Activated CD4-positive, alpha-beta T cell treated with anti-CD3 and anti-CD28 coated beads for 36 hours (primary cell): ENCODE data around the gene NTRK3. TPM values are rescaled to one million over a fixed set of nuclear protein-coding genes. Genes with fewer than 3 reads are reported as not detected.
"Not testable (repeated sequence)": the region's sequence is repeated elsewhere in the genome, so short reads cannot be mapped to it uniquely, and the experiment has no call there.

Source experiments
- ATAC-seq: fragments of 200-7000 bp; cut with Tn5 transposase; one replicate; pipeline ENCODE4 v1.10.0; 2021; ENCODE audit warnings: mild to moderate bottlenecking, moderate library complexity
- CTCF ChIA-PET: fragments of 350-600 bp; sonication (Branson Sonifier 250); formaldehyde crosslinking; loops from one replicate; lab custom pipeline; 2021; ENCODE audit warnings: antibody characterized with exemption; lab: Charles Lee
- POLR2A ChIA-PET: fragments of 350-600 bp; sonication (Branson Sonifier 250); formaldehyde crosslinking; loops from one replicate; lab custom pipeline; 2021; ENCODE audit warnings: antibody characterized with exemption, inconsistent platforms; lab: Charles Lee
- DNase-seq: peaks from one replicate; pipeline ENCODE4 v3.0.0-alpha.2; 2020
- H3K27ac Mint-ChIP-seq: one replicate; pipeline ENCODE4 v1.8.0; 2021; ENCODE audit warnings: mixed read lengths
- H3K27me3 Mint-ChIP-seq: one replicate; pipeline ENCODE4 v1.8.0; 2021; ENCODE audit warnings: mixed read lengths
- H3K36me3 Mint-ChIP-seq: one replicate; pipeline ENCODE4 v1.8.0; 2021; ENCODE audit warnings: low read depth, mixed read lengths
- H3K4me1 Mint-ChIP-seq: one replicate; pipeline ENCODE4 v1.8.0; 2021; ENCODE audit warnings: mixed read lengths
- H3K4me3 Mint-ChIP-seq: one replicate; pipeline ENCODE4 v1.8.0; 2021; ENCODE audit warnings: mild to moderate bottlenecking, moderate library complexity, mixed read lengths
- H3K9me3 Mint-ChIP-seq: one replicate; pipeline ENCODE4 v1.8.0; 2021; ENCODE audit warnings: low read depth, mixed read lengths
- intact Hi-C, 2 experiments: fragments of 100-400 bp; cut with DNase I in 1 of 2; cut with micrococcal nuclease in 1 of 2; formaldehyde crosslinking; loops; one replicate each; pipeline versions ENCODE4 v1.14.2 to v1.15.1; 2022 to 2024; cut with DNase I, micrococcal nuclease
- total RNA-seq, 2 experiments: library from RNA; stranded (reverse); gene quantifications; one replicate each; pipeline ENCODE4 v1.2.3, GENCODE V29; 2021

The NTRK3 gene
- total RNA-seq, 2 experiments from 2014 or later, result 0.78 to 0.88 TPM

GRCh38 chr15:88042047-88042446 lies 214.5 kb downstream of the NTRK3 start:
- no peak for DNase-seq
- no peak overlapping the region for H3K4me3 Mint-ChIP-seq
- H3K4me1 Mint-ChIP-seq, result no peaks in the 10 kb centered on the region
- no peak for ATAC-seq
- H3K27me3 Mint-ChIP-seq, result peaks cover 3% of the 10 kb centered on the region
- POLR2A ChIA-PET, result no interaction called here
- H3K36me3 Mint-ChIP-seq, result no peaks in the 10 kb centered on the region
- CTCF ChIA-PET, result no interaction called here
- intact Hi-C loops, result no loop called here
- no peak overlapping the region for H3K27ac Mint-ChIP-seq
- H3K9me3 Mint-ChIP-seq, result no peaks in the 10 kb centered on the region

DNA sequence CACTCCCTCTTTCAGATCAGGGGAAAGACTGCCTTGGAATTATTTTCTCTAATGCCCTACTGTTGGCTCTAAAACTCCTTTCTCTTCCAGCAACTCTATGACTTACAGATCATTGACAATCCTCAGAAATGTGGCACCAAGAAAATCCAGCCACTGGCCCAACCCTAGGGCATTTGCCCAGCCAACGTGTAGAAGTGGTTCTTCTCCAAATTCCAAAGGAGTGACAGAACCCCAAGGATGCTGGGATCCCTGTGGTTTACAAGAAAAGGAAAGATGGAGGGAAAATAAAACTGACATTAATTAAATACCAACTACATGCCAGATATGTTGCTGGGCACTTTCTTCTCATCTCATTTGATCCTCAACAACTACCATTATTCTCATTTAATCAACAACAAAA lies 216.0 kb downstream of the NTRK3 start:
- no peaks in the 10 kb centered on the region for H3K36me3 Mint-ChIP-seq
- ATAC-seq (no peak), DNase-seq (no peak)
- H3K27ac Mint-ChIP-seq, result no peak overlapping the region
- peaks cover 16% of the 10 kb centered on the region for H3K27me3 Mint-ChIP-seq
- POLR2A ChIA-PET, result no interaction called here
- H3K4me1 Mint-ChIP-seq, result no peaks in the 10 kb centered on the region
- no peaks in the 10 kb centered on the region for H3K9me3 Mint-ChIP-seq
- no peak overlapping the region for H3K4me3 Mint-ChIP-seq
- intact Hi-C loops, result no loop called here
- CTCF ChIA-PET, result no interaction called here

- no peaks in the 10 kb centered on the region for H3K9me3 Mint-ChIP-seq
- H3K4me3 Mint-ChIP-seq, result no peak overlapping the region
- H3K27ac Mint-ChIP-seq, result no peak overlapping the region
- H3K4me1 Mint-ChIP-seq, result no peaks in the 10 kb centered on the region
- intact Hi-C loops, result no loop called here
- no peak for ATAC-seq
- no peaks in the 10 kb centered on the region for H3K36me3 Mint-ChIP-seq
- POLR2A ChIA-PET, result no interaction called here
- DNase-seq, result no peak
- H3K27me3 Mint-ChIP-seq, result peaks cover 22% of the 10 kb centered on the region
- CTCF ChIA-PET, result no interaction called here
Observed at GRCh38 chr15:88038261-88038660, 218.3 kb downstream of the NTRK3 start.

DNA sequence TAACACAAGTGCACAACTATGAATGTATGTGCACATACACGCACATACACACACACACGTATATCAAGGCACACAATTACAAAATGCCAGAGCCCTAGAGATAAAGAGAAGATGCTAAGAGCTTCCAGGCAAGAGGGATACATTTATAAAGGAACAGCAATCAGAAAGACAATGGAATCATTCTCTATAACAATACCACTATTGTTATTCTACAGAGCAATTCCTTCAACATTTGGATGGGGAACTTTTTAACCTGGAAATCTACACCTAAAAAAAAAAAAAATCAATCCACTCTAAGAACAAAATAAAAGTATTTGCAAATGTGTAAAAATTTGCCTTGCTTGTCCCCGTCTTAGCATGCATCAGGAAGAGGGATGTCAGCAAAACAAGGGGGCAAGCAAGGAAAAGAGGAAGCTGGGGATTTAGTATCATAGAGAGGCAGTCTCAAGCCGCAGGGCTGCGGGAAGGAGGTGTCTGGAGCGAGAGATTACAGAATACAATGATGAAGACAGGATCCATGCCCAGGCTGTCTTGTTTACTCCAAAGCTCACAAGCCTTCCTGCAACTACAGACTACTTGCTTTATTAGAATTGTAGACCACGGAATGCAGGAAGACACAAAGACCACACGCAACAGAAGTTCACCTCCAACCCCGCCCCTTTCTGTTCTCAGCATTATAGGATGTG lies 220.2 kb downstream of the NTRK3 start:
- H3K27ac Mint-ChIP-seq, result no peak overlapping the region
- no peak for DNase-seq
- intact Hi-C loops, result no loop called here
- POLR2A ChIA-PET, result no interaction called here
- H3K4me1 Mint-ChIP-seq, result no peaks in the 10 kb centered on the region
- ATAC-seq, result no peak
- peaks cover 22% of the 10 kb centered on the region for H3K27me3 Mint-ChIP-seq
- H3K36me3 Mint-ChIP-seq, result no peaks in the 10 kb centered on the region
- H3K9me3 Mint-ChIP-seq, result no peaks in the 10 kb centered on the region
- CTCF ChIA-PET, result no interaction called here
- no peak overlapping the region for H3K4me3 Mint-ChIP-seq

DNA sequence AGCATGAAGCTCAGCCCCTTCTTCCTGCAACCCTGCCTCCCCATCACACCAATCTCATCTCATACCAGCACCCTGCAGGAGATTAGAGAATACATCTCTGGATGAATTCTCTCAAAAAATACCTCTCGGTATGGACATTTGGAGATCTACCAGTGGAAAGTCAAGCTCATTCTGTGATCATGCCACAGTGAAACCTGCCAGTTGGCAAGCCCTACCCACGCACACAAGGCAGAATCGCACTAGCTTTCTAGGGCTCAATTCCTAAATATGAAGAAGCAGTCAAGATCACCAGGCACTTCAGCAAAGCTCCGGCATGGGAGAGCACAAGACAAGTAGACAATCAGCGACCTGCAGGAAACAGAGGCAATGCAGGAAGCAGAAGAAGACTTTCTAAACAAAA lies 221.2 kb downstream of the NTRK3 start:
- DNase-seq, result no peak
- Mint-ChIP-seq H3K36me3 (no peaks in the 10 kb centered on the region), H3K27me3 (peaks cover 22% of the 10 kb centered on the region), H3K9me3 (no peaks in the 10 kb centered on the region), H3K4me1 (no peaks in the 10 kb centered on the region), H3K27ac (no peak overlapping the region), H3K4me3 (no peak overlapping the region)
- intact Hi-C loops, result no loop called here
- POLR2A ChIA-PET, result no interaction called here
- ATAC-seq, result no peak
- CTCF ChIA-PET, result no interaction called here

DNA sequence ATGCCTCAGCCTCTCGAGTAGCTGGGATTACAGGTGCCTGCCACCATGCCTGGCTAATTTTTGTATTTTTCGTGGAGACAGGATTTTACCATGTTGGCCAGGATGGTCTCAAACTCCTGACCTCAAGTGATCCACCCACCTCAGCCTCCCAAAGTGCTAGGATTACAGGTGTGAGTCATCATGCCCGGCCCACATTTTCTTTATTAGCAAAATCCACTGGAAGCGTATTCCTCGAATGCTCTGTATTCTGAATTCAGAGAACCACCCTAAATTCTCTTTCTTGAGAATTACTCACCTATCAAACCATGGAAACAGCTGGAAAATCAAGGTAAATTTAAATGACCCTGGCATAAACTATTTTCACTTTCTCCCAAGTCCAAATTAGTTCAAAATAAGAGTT lies 223.1 kb downstream of the NTRK3 start:
- H3K27ac Mint-ChIP-seq, H3K4me3 Mint-ChIP-seq, H3K9me3 Mint-ChIP-seq, DNase-seq, H3K36me3 Mint-ChIP-seq, CTCF ChIA-PET, ATAC-seq, POLR2A ChIA-PET, H3K4me1 Mint-ChIP-seq: not testable (repeated sequence)
- peaks cover 22% of the 10 kb centered on the region for H3K27me3 Mint-ChIP-seq
- intact Hi-C loops, result loop anchor here in 1 of 2 experiments (5.0 kb wide), 1 partner anchor 416 kb away; no protein-coding TSS in a partner anchor

- H3K4me3 Mint-ChIP-seq, result no peak overlapping the region
- H3K9me3 Mint-ChIP-seq, result no peaks in the 10 kb centered on the region
- DNase-seq, result no peak
- CTCF ChIA-PET, result no interaction called here
- intact Hi-C loops, result loop anchor here in 1 of 2 experiments (5.0 kb wide), 1 partner anchor 415 kb away; no protein-coding TSS in a partner anchor
- H3K36me3 Mint-ChIP-seq, result no peaks in the 10 kb centered on the region
- H3K27ac Mint-ChIP-seq, result no peak overlapping the region
- H3K4me1 Mint-ChIP-seq, result no peaks in the 10 kb centered on the region
- POLR2A ChIA-PET, result no interaction called here
- H3K27me3 Mint-ChIP-seq, result peaks cover 22% of the 10 kb centered on the region
- no peak for ATAC-seq
Observed at GRCh38 chr15:88032787-88033186, 223.8 kb downstream of the NTRK3 start.

GRCh38 chr15:88031461-88031860 lies 225.1 kb downstream of the NTRK3 start:
- peaks cover 14% of the 10 kb centered on the region for H3K27me3 Mint-ChIP-seq

GRCh38 chr15:88029696-88030095 lies 226.8 kb downstream of the NTRK3 start:
- POLR2A ChIA-PET, result no interaction called here
- Mint-ChIP-seq H3K27ac (no peak overlapping the region), H3K36me3 (no peaks in the 10 kb centered on the region), H3K4me3 (no peak overlapping the region), H3K4me1 (no peaks in the 10 kb centered on the region), H3K9me3 (no peaks in the 10 kb centered on the region), H3K27me3 (peaks cover 2% of the 10 kb centered on the region)
- DNase-seq, result no peak
- CTCF ChIA-PET, result no interaction called here
- intact Hi-C loops, result loop anchor here in 1 of 2 experiments (5.0 kb wide), 1 partner anchor 412 kb away; no protein-coding TSS in a partner anchor
- no peak for ATAC-seq

More at GRCh38 chr15:88031461-88031860, 225.1 kb downstream of the NTRK3 start:
- CTCF ChIA-PET, result interaction anchor here (0.7 kb wide), 1 partner anchor 228 kb away, joined by 3 read pairs; no protein-coding TSS in a partner anchor
- H3K4me1 Mint-ChIP-seq, result no peaks in the 10 kb centered on the region
- no peak for DNase-seq
- intact Hi-C loops, result loop anchor here in 1 of 2 experiments (5.0 kb wide), 1 partner anchor 414 kb away; no protein-coding TSS in a partner anchor
- no peaks in the 10 kb centered on the region for H3K9me3 Mint-ChIP-seq
- POLR2A ChIA-PET, result no interaction called here
- no peak for ATAC-seq
- H3K36me3 Mint-ChIP-seq, result no peaks in the 10 kb centered on the region
- no peak overlapping the region for H3K4me3 Mint-ChIP-seq
- no peak overlapping the region for H3K27ac Mint-ChIP-seq

DNA sequence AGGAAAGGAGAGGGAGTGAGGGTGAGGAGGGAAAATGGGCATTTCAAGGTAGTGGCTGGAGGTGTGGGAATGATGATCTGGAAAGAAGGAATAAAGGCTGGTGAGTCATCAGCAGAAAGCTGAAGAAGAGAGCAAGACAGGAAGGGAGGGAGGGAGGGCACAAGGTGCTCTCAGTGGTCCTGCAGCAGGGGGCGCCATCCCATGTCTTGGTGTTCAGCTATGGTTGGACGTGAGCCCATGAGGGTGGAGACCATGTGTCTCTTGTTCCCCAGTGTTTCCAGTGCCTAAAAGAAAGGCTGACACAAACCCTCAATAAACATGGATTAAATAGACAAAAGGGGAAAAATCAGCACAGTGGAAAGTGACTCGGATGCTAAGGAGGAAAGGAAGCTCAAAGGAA lies 228.5 kb downstream of the NTRK3 start:
- ATAC-seq (no peak), DNase-seq (peak; percentile 22)
- no peak overlapping the region for H3K27ac Mint-ChIP-seq
- H3K36me3 Mint-ChIP-seq, result no peaks in the 10 kb centered on the region
- no peak overlapping the region for H3K4me3 Mint-ChIP-seq
- no peaks in the 10 kb centered on the region for H3K9me3 Mint-ChIP-seq
- CTCF ChIA-PET, result interaction anchor here (1.0 kb wide), 1 partner anchor 10 kb away, joined by 3 read pairs; no protein-coding TSS in a partner anchor
- intact Hi-C loops, result no loop called here
- no peaks in the 10 kb centered on the region for H3K4me1 Mint-ChIP-seq
- H3K27me3 Mint-ChIP-seq, result no peaks in the 10 kb centered on the region
- POLR2A ChIA-PET, result no interaction called here

DNA sequence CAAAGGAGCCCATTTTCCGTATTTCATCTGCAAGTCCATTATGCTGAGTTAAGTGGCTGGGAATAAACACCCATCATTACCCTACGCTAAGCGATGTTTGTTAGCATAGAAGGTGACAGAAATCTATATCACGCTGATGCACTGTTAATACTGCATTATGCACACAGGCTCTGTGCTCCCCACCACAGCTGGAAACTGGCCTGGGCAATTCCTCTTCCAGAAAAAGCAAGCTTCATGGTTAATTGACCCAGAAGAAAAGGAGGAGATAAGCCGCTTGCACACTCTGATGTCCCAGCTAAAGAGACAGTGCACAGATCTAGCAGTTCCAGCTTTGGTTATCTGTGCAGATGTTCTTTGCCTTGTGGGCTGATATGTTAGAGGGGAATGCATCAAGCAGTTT lies 232.6 kb downstream of the NTRK3 start:
- Mint-ChIP-seq H3K9me3 (no peaks in the 10 kb centered on the region), H3K4me1 (no peaks in the 10 kb centered on the region), H3K27me3 (no peaks in the 10 kb centered on the region), H3K36me3 (no peaks in the 10 kb centered on the region), H3K4me3 (no peak overlapping the region), H3K27ac (no peak overlapping the region)
- CTCF ChIA-PET, result interaction anchor here (0.6 kb wide), 2 partner anchors 10 to 1116 kb away, joined by 3 to 5 read pairs; no protein-coding TSS in a partner anchor
- intact Hi-C loops, result no loop called here
- ATAC-seq, result no peak
- DNase-seq, result no peak
- POLR2A ChIA-PET, result no interaction called here

DNA sequence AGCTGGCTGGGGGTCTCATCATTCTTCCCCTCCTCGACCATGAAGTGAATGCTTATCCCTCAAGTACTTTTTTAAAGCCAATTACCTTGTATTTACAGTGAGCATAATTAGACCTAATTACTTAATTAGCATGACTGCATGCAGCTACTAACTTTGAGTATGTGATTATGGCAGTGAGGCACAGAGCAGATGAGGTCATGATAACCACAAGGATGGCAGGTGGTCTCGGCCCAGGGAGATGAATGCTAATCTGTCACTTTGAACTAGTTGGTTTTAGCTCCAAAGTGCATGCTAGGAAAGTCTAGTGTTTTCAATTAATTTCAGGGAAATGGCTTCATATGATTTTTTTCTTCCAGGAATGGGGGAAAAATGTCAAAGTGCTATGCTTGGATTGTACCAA lies 233.8 kb downstream of the NTRK3 start:
- POLR2A ChIA-PET, result no interaction called here
- Mint-ChIP-seq H3K4me3 (no peak overlapping the region), H3K4me1 (no peaks in the 10 kb centered on the region)

More for the DNA sequence above, 233.8 kb downstream of the NTRK3 start:
- DNase-seq (no peak), ATAC-seq (no peak)
- no peaks in the 10 kb centered on the region for H3K9me3 Mint-ChIP-seq
- intact Hi-C loops, result no loop called here
- no peaks in the 10 kb centered on the region for H3K27me3 Mint-ChIP-seq
- no peak overlapping the region for H3K27ac Mint-ChIP-seq
- H3K36me3 Mint-ChIP-seq, result no peaks in the 10 kb centered on the region
- CTCF ChIA-PET, result no interaction called here
